ENCODE data around the gene SENP2.

GRCh38 chr3:185658504-185658912 lies 72.4 kb downstream of the SENP2 start:
- TF ChIP-seq CTCF (IDR thresholded peaks at IDR 0.05): no peak
- no peak for TF ChIP-seq POLR2A (IDR thresholded peaks at IDR 0.05)
